HG02884 (cell line): Measurements from ENCODE around the gene DHDH.
"Not testable (repeated sequence)": the region's sequence is repeated elsewhere in the genome, so short reads cannot be mapped to it uniquely, and the experiment has no call there.

Source experiments
- ATAC-seq: cut with Tn5 transposase; IDR thresholded peaks from one replicate; pipeline ENCODE4 v1.9.1; 2021; ENCODE audit warnings: mild to moderate bottlenecking, moderate library complexity; ENCODE audit not compliant: unreplicated experiment

DHDH gene

DNA sequence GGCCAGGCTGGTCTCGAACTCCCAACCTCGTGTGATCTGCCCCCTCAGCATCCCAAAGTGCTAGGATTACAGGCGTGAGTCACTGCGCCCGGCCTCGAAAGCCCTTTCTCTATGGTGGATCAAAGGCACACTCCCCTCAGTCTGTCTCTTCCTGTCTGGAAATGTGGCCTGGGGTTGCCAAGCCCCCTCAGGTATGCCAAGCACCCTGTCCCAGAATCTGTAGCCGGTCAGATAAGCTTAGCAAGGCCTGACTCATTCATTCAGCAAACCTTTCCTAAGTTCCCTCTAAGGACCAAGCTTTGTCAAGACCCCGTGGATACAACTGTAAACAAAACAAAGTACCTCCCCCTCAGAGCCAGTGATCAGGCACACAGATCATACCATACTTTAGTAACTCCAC, 19.3 kb upstream of the DHDH start:
- ATAC-seq, result no peak

DNA sequence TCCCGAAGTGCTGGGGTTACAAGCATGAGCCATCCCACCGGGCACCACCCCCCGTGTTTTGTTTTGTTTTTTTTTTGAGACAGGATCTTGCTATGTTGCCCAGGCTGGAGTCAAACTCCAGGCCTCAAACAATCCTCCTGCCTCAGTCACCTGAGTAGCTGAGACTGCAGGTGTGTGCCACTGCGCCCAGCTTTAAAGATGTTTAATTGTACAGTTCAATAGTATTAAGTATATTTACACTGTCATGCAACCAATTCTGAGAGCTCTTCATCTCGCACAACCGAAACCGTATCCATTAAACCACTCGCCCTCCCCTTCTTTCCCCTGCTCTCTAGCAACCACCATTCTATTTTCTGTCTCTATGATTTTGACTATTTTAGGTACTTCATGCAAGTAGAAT, 17.7 kb upstream of the DHDH start:
- no peak for ATAC-seq

DNA sequence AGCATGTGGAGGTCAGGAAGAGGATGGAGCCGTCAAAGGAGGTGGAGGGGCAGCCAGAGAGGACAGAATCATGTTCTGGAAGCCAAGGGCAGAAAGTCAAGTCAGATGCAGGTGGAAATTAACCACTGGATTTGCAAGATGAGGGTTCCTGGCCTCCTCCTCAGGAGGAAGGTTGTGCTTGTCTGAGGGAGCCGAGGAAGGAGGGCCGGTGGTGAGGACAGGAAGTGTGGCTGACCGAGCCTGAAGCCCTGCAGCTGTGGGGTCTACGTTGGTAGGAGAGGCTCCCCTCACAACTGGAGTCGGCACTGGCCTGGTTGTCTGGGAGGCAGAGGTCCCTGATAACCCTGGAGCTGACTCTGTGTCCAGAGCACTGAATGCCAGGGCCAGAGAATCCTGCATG, 15.4 kb upstream of the DHDH start:
- no peak for ATAC-seq

DNA sequence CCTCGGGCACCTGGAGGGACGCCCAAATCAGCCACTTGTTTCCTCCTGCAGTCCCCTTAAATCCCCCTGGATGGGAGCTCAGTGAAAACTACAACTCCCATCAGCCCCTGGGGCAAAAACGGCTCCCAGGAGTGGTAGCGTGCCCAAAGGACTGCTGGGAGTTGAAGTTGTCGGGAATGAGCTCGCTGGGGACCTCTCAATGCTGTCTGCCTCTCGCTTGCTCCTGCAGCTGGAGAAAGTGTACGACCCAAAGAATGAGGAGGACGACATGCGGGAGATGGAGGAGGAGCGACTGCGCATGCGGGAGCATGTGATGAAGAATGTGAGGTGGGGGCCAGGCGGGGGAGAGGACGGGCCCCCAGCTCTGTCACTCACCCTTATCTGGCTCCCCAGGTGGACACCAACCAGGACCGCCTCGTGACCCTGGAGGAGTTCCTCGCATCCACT, 14.7 kb upstream of the DHDH start:
- ATAC-seq, result no peak

DNA sequence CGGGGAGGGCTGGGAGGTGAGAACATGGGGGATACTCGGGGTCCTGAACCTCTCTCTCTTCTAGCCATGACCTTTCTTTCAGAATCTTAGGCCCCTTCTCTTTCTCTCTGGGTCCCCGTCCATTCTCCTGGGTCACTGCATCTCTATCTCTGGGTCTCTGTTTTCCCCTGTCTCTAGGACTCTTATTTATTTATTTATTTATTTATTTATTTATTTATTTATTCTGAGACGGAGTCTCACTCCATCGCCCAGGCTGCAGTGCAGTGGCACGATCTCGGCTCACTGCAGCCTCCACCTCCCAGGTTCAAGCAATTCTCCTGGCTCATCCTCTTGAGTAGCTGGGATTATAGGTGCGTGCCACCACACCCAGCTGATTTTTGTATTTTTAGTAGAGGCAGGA, 14.2 kb upstream of the DHDH start:
- ATAC-seq, result not testable (repeated sequence)

DNA sequence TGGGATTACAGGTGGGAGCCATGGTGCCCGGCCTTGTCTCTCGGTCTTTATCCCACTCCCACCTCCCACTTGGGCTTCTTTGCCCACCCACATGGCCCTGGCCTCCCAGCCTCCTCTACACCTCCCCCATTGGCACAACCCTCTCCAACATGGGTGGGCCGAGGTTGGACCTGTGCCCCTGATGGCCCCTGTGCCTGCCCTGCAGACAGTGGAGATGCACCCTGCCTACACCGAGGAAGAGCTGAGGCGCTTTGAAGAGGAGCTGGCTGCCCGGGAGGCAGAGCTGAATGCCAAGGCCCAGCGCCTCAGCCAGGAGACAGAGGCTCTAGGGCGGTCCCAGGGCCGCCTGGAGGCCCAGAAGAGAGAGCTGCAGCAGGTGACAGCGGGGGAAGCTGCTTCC, 12.6 kb upstream of the DHDH start:
- ATAC-seq, result no peak

DNA sequence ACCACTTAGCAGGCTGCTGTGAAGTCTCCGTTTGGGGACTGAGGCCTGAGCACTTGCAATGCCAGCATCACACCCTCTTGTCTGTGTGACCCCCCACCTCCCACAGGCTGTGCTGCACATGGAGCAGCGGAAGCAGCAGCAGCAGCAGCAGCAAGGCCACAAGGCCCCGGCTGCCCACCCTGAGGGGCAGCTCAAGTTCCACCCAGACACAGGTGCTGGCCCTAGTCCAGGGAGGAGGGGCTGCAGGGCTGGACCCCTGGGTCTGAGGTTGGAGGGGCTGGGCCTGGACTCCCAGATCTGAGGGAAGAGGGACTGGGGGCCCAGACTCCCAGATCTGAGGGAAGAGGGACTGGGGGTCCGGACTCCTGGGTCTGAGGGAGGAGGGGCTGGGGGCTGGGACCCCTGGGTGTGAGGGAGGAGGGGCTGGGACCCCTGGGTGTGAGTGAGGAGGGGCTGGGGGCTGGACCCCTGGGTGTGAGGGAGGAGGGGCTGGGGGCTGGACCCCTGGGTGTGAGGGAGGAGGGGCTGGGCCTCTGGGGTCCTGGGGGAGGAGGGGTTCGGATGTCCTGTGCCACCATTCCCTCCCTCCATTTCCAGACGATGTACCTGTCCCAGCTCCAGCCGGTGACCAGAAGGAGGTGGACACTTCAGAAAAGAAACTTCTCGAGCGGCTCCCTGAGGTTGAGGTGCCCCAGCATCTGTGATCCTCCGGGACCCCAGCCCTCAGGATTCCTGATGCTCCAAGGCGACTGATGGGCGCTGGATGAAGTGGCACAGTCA, 11.6 kb upstream of the DHDH start:
- ATAC-seq, result no peak

DNA sequence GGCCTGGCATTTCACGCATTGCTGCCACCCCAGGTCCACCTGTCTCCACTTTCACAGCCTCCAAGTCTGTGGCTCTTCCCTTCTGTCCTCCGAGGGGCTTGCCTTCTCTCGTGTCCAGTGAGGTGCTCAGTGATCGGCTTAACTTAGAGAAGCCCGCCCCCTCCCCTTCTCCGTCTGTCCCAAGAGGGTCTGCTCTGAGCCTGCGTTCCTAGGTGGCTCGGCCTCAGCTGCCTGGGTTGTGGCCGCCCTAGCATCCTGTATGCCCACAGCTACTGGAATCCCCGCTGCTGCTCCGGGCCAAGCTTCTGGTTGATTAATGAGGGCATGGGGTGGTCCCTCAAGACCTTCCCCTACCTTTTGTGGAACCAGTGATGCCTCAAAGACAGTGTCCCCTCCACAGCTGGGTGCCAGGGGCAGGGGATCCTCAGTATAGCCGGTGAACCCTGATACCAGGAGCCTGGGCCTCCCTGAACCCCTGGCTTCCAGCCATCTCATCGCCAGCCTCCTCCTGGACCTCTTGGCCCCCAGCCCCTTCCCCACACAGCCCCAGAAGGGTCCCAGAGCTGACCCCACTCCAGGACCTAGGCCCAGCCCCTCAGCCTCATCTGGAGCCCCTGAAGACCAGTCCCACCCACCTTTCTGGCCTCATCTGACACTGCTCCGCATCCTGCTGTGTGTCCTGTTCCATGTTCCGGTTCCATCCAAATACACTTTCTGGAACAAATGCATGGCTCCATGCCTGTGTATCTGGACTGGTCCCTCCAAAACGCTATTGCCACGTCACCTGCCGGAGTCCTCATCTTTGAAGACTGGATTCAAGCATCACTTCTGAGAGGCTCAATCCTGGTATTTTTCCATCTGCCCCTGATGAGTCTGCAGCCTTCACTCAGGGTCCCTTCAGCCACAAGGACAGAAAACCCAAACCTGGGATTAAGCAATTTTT, 10.7 kb upstream of the DHDH start:
- ATAC-seq, result no peak

DNA sequence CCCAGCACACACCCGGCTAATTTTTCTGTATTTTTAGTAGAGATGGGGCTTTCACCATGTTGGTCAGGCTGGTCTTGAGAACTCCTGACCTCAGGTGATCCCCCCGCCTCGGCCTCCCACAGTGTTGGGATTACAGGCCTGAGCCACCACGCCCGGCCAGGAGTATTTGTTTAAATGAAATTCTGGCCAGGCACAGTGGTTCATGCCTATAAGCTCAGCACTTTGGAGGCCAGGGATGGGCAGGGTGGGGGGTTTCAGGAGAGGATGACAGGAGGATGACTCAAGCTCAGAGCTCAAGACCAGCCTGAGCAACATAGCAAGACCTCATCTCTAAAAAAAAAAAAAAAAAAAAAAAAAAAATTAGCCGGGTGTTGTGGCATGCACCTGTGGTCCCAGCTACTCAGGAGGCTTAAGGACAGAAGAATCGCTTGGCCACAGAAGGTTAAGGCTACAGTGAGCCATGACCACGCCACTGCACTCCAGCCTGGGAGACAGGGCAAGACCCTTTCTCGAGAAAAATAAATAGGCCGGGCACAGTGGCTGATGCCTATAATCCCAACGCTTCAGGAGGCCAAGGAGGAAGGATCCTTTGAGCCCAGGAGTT, 8.2 kb upstream of the DHDH start:
- ATAC-seq, result no peak

DNA sequence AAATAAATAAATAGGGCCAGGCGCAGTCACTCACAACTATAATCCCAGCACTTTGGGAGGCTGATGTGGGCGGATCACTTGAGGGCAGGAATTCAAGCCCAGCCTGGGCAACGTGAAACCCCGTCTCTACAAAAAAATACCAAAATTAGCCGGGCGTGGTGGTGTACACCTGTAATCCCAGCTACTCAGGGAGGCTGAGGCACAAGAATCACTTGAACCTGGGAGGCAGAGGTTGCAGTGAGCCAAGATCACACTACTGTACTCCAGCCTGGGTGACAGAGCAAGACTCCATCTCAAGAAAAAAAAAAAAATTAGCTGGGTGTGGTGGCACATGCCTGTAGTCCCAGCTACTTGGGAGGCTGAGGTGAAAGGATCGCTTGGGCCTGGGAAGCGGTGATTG, 7.6 kb upstream of the DHDH start:
- ATAC-seq, result not testable (repeated sequence)

DNA sequence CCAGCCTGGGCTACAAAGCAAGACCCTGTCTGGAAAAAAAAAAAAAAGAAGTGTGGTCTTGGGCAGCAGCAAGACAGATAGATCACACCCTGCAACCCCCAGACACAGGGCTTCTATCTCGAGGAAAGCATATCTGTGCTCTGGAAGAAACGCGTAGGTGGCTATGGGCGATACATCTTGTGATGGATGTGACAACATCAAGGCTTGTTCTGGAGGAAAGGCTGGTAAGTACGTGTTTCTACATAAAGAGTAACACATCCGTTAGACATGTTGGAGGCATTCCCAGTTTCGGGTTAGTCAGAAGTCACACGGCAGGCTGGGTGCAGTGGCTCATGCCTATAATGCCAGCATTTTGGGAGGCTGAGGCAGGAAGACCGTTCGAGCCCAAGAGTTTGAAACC, 6.6 kb upstream of the DHDH start:
- no peak for ATAC-seq

DNA sequence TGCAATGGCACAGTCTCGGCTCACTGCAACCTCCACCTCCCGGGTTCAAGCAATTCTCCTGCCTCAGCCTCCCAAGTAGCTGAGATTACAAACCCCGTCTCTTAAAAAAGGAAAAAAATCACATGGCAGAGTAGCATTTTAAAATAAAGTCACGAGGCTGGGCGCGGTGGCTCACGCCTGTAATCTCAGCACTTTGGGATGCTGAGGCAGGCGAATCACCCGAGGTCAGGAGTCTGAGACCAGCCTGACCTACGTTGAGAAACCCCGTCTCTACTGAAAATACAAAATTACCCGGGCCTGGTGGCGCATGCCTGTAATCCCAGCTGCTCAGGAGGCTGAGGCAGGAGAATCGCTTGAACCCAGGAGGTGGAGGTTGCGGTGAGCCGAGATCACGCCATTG, 5.8 kb upstream of the DHDH start:
- not testable (repeated sequence) for ATAC-seq

DNA sequence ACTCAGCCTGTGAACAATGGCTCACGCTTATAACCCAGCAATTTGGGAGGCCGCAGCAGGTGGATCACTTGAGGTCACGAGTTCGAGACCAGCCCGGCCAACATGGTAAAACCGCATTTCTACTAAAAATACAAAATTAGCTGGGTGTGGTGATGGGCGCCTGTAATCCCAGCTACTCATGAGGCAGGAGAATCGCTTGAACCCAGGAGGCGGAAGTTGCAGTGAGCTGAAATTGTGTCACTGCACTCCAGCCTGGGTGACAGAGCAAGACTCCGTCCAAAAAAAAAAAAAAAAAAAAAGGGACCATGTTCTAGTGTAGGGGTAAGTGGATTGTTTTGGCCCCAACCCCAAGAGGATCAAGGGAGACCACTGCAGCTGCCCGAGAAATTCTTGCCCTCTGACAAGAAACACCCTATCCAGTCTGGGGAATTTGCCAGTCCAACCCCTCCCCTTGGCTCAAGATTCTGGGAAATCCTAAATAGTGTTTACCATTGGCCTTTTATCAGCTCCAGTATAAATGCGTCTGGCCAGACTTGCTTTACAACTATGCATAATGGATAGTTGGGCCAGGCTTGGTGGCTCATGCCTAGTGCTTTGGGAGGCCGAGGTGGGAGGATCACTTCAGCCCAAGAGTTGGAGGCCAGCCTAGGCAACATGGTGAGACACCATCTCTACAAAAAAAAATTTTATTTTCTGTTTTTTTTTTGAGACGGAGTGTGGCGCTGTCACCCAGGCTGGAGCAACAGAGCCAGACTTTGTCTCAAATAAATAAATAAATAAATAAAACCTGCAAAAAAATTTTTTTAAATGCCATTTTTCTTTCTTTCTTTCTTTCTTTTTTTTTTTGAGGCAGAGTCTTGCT, 5.1 kb upstream of the DHDH start:
- no peak for ATAC-seq

DNA sequence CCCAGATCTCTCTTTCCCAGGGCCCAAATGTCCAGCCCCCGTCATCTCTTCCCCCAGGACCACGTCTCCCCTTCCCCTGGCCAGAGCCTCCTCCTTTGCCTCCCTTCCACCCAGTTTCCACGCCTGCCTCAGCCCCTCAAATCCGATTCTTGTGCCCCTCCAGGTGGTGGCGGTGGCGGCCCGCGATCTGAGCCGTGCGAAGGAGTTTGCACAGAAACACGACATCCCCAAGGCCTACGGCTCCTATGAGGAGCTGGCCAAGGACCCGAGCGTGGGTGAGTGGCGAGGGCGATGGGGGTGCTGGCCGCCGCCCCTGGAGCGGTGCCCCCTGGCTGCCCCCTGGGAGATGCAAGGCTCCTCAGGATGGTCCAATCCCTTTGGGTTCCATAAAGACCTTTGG, 1.3 kb downstream of the DHDH start:
- ATAC-seq, result no peak

DNA sequence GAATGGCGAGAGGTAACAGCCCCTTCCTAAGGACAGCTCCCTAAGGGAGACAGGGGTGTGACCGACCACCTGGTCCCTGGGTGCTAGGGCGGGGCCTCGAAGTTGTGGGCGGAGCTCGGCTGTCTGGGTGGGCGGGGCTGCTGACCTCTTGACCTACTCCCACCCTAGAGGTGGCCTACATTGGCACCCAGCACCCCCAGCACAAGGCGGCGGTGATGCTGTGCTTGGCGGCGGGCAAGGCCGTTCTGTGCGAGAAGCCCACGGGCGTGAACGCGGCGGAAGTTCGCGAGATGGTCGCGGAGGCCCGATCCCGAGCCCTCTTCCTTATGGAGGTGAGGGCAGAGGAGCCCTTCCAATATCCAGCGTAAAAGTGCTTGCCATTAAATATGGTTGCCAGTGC, 2.4 kb downstream of the DHDH start:
- ATAC-seq, result no peak

DNA sequence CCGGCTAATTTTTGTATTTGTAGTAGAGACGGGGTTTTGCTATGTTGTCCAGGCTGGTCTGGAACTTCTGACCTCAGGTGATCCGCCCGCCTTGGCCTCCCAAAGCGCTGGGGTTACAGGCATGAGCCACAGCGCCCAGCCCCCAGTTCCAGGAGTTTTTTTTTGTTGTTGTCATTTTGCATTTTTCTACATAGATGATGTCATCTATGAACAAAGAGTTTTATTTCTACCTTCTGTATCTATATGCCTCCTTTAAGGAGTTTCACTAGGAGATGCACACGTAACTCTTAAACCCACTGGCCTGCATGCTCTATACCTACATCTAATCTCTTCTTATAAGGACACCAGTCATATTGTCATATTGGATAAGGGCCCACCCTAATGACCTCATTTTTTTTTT, 4.8 kb downstream of the DHDH start:
- no peak for ATAC-seq

DNA sequence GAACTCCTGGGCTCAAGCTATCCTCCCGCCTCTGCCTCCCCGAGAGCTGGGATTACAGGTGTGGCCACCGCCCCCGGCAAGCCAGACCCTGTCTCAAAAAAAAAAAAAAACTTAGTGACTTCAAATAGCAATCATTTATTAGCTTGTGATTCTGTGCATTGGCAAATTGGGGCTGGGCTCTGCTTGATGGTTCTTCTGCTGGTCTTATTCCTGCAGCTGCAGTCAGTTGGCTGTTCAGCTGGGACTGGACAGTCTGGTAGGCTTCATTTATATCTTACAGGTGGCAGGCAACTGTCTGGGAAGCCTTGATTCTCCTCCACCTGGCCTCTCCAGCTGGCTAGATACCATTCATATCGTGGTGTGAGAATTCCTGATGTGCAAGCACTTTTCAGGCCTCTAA, 7.4 kb downstream of the DHDH start:
- no peak for ATAC-seq

DNA sequence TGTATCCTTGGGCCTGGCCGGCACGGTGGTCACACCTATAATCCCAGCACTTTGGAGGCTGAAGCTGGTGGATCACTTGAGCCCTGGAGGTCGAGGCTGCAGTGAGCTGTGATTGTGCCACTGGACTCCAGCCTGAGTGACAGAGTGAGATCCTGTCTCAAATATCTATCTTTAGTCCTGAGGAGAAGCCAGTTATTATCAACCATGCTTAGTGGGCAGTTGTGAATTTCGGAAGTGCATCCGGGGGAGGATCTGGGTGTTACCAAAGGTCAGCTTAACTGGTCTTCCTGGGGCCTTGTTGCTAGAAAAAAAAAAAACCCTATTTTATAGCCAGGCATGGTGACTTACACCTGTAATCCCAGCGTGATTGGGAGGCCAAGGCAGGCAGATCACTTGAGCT, 9.6 kb downstream of the DHDH start:
- ATAC-seq, result no peak

DNA sequence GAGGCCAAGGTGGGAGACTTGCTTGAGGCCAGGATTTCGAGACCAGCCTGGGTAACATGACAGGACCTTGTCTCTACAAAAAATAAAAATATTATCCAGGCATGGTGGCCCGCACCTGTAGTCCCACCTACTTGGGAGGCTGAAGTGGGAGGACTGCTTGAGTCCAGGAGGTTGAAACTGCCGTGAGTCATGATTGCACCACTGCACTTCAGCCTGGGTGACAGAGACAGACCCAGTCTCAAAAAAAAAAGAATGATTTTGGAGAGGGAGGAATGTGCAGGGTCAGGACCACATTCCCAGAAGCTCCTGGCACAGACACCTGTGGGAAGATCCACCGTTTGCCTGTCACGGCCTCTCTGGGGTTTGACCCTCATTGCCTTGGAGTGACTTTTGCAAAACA, 11.9 kb downstream of the DHDH start:
- no peak for ATAC-seq

DNA sequence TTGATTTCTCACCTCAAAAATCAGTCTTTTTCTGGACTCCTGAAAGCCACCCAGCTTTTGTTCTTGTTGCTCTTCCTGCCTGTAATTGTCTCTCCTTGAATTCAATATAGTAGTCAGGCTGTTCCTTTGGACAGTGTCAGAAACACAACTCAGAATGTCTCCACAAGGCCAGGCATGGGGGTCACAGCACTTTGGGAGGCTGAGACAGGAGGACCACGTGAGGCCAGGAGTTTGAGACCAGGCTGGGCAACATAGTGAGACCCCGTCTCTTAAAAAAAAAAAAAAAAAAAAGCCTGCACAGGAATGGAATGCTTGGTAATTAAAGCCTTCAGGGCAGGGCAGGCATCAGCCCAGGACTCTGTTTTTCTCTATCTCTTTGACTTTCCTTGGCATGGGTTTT, 12.3 kb downstream of the DHDH start:
- ATAC-seq, result no peak
